HG02763 (cell line): Measurements from ENCODE around the gene RELL1.

Experiments
- ATAC-seq: cut with Tn5 transposase; IDR thresholded peaks from one replicate; pipeline ENCODE4 v1.9.1; 2021; ENCODE audit warnings: mild to moderate bottlenecking, moderate library complexity; ENCODE audit not compliant: unreplicated experiment

RELL1 gene

GRCh38 chr4:37667197-37668100 lies 18.7 kb downstream of the RELL1 start:
- no peak for ATAC-seq

DNA sequence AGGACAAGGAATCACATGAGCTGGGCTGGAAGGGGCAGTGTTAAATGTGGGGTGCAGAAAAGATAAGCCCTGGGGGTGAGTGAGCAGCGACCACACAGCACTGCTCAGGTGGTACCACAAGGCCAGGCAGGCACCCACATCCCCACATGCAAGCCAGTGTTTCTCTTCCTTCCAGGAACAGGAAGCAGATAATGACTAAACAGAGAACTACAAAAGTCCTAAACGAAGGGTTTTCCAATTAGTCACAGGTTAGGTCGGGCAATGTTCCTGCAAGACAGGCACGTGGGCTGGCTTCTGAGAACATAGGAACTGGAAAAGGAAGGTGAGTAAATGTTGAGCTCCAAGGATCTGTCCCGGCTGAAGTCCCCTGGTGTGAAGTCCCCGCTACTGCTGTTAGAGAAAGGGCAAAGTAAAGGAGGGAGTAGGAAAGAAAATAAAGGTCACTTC lies 19.5 kb downstream of the RELL1 start:
- ATAC-seq, result no peak

- no peak for ATAC-seq
These were observed 20.5 kb downstream of the RELL1 start for GRCh38 chr4:37665333-37666320.

- ATAC-seq, result no peak
These were observed 21.5 kb downstream of the RELL1 start for GRCh38 chr4:37664696-37665095.

GRCh38 chr4:37663552-37663951 lies 22.6 kb downstream of the RELL1 start:
- no peak for ATAC-seq

DNA sequence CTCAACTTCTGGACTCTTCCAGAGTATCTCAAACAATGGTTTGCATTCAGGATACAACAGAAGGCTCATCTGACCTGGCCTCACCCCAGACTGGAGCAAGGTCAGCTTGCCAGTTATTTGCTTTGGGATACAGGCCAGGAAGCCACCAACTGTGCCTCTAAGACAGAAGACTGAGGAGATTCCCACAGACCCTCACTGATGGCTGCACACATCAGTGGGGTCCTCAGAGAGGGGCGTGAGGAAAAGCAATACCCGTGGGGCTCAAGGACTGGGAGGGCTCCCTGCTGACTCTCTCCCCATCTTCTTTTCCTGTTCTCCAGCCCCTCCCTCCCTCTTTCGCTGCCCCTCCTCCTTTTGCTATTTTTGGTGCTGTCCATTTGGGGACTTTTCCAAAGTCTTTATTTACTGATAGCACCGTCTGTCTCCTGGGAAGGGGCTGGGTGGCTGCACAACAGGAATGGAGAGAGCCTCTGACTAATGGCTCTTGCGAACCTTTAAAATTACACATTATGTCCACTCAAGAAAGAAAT lies 23.2 kb downstream of the RELL1 start:
- no peak for ATAC-seq

DNA sequence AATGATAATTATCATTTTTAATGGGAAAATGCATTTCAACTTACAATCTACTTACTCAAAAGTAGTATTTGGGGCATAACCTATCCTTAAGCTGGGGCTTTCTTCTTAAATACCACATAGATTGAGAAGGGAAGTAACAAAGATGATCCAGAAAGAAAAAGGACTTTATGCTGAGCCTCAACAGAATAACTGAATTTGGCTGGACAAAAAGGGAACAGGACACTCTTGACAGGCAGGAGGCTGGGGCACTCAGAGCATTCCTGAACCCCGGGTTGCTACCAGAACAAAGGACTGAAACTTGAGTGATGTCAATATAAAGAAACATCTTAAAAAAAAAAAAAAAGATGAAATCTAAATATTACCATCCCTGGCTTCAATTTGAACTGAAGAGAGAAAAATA lies 23.9 kb downstream of the RELL1 start:
- ATAC-seq, result no peak

DNA sequence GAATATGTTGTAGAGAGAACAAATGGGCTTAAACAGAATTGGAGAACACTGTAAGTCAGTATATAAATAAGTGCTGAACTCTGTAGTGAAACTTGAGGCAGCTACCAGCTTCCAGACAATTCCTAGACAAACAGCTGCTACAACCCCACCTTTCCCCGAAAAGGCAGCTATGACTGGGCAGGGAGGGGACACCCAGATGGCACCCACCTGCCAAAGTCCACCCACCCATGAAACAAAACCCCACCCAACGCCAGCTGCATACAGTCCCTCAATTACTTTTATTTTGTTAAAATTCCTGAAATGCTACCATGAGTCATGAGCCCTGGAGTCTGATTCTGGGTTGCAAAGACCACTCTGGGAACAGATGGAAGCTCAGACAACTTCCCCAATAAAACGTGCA lies 24.4 kb downstream of the RELL1 start:
- ATAC-seq, result no peak

DNA sequence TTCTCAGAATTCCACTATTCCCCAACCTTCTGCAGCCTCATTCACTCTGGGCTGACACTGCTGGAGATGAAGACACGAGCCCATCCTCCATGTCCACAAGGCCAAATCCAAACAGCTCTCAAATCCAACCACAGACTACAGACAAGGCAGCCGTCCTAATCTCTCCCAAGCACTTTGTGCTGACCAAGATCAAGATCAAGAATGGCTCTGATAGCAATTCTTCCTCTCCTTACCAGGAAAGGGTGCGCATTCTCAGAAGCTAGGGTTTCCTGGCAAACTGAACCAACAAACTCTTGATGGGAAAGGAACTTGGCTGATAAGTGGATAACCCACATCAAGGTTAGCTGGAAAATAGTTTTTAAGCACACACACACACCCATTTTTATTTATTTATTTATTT lies 26.5 kb downstream of the RELL1 start:
- ATAC-seq, result no peak

GRCh38 chr4:37656649-37657048 lies 29.5 kb downstream of the RELL1 start:
- no peak for ATAC-seq

DNA sequence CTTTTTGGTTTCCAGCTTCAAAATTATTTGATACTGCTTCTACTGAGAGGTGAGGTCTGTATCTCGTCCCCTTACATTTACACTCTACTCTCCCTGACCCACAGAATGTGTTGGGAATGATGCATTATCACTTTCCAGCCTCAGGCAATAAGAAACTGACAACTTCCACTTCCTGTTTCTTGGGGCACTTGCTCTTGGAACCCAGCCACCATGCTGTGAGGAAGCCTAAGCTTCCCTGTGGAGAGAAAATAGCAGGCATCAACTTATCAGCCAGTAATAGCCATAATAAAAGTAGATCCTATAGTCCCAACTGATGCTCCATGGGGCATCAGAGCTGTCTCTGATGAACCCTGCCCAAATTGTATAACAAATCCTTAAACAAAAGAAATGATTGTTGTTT lies 32.6 kb downstream of the RELL1 start:
- ATAC-seq, result no peak

DNA sequence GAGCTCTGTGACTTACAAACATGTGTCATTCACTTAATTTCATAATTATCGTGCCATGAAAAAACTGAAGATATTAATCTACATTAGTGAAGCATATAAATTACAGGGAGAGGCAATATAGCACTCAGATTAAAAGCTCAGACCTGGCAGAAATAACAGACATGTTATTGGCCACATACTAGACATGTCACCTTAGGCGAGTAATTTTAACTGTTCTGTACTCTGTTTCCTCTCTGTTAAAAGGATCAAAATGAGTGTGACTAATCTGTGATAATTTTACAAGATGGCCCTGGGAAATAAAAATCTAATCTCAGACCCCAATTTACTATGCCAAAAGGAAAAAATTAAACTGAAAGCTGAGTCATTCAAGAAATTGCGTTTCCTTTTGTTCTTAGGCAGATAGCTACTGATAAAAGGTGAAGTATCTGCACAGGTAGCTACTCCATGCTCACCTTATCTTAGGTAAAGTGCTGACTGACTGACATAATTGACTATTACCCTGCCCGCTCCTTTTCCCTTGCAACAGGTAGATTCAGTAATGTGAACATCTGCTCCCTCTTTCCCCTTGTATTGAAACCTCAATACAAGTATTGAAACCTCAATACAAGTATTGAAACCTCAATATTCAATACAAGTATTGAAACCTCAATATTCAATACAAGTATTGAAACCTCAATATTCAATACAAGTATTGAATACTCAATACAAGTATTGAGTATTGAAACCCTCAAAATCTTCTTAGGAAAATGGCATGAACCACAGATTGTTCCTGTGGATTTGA lies 33.2 kb downstream of the RELL1 start:
- no peak for ATAC-seq

DNA sequence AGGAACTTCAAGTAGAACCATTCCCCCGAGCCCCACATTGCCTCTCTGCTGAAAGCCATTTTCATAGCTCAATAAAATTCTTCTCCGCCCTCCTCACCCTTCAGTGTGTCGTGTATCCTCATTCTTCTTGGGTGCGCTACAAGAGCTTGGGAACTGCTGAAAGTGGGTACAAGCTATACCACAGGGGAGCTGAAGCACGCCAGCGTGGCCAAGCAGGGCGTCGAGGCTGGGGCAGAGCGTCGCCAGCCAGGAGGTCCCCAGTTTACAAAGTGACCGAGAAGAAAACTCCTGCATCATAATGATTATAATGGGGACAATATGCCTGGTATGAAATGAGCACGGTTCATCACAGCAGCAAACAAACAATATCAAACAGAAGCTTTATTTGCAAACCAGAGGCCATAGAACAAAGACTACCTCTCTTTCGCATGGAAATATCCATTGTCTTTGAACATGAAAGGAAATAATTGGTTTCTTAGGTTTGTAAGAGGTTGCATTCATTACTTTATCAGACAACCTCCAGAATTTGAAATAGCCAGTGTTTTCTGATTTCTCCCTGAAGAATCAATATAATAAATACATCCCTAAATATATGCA lies 34.3 kb downstream of the RELL1 start:
- no peak for ATAC-seq

- ATAC-seq, result no peak
These were observed 35.7 kb downstream of the RELL1 start for GRCh38 chr4:37650481-37650880.

- ATAC-seq, result no peak
These were observed 36.9 kb downstream of the RELL1 start for GRCh38 chr4:37649268-37649667.

GRCh38 chr4:37648084-37648817 lies 37.9 kb downstream of the RELL1 start:
- ATAC-seq, result no peak

DNA sequence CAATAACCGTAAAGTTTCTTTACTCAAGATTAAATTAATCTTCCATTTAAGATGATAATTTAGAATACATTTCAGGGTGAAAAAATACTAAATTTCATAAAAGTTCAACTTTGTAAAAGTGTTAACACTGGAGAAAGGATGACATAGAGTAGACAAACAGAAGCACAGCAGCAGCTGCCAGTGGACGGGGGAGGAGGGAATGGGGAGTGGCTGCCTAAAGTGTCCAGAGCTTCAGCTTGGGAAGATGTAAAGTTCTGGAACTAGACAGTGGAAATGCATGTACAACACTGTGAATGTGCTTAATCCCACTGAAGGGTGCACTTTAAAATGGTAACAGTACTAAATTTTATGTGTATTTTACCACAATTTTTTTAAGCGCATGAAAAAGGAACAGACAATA lies 39.9 kb downstream of the RELL1 start:
- ATAC-seq, result no peak

DNA sequence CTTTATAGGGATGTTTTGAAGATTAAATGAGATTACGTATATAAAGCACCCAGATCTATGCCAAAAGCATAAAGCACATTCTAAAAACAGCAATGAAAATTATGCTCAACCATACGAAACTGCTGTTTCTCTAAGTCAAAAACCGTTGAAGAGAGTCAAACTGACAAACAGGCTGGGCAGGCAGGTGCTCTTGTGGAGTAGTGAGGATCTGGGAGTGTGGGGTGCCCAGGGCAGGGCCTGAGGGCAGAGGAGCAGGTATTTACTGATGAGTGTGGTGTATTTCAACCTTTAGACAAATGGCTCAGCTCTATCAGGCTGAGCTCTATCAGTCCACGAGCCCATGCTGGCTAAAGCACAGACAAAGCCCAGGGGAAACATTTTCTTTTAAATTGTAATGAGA lies 40.4 kb downstream of the RELL1 start:
- no peak for ATAC-seq

- ATAC-seq, result no peak
These were observed 41.2 kb downstream of the RELL1 start for GRCh38 chr4:37644962-37645361.
